Natural killer cell (primary cell): ENCODE data around the gene CDSN. TPM values are rescaled to one million over a fixed set of nuclear protein-coding genes. Genes with fewer than 3 reads are reported as not detected.

ENCODE experiments used
- ATAC-seq, 3 donors: fragments of 150-1000 bp in 2 of 3; fragments of 200-7000 bp in 1 of 3; cut with Tn5 transposase; 1 replicate in 1 of 3; 2 replicates in 2 of 3; pipeline ENCODE4 v1.10.0; 2021; ENCODE audit warnings: mild to moderate bottlenecking in 2 of 3, moderate library complexity in 2 of 3
- DNase-seq, 2 donors: peaks; one replicate each; pipeline versions ENCODE4 v3.0.0 to v3.0.0-alpha.2; 2013 to 2021; ENCODE audit warnings: mixed read lengths in 1 of 2
- H3K27ac ChIP-seq: one replicate; pipeline ENCODE4 v1.5.1; 2013; ENCODE audit warnings: mild to moderate bottlenecking, low read length
- H3K27me3 ChIP-seq: one replicate; pipeline ENCODE4 v1.6.1; 2013; ENCODE audit warnings: low read length; ENCODE audit not compliant: control insufficient read depth, insufficient read depth
- H3K36me3 ChIP-seq: one replicate; pipeline ENCODE4 v1.6.1; 2013; ENCODE audit warnings: low read length; ENCODE audit not compliant: control insufficient read depth, insufficient read depth
- H3K4me1 ChIP-seq: one replicate; pipeline ENCODE4 v1.6.1; 2013; ENCODE audit warnings: low read length; ENCODE audit not compliant: control insufficient read depth, insufficient read depth
- H3K4me3 ChIP-seq: one replicate; pipeline ENCODE4 v1.5.1; 2013; ENCODE audit warnings: low read length
- H3K9me3 ChIP-seq: one replicate; pipeline ENCODE4 v1.6.1; 2013; ENCODE audit warnings: low read length; ENCODE audit not compliant: control insufficient read depth, insufficient read depth
- H3K27ac Mint-ChIP-seq, 2 donors: one replicate each; pipeline ENCODE4 v1.8.0; 2022; ENCODE audit warnings: mild to moderate bottlenecking in 2 of 2, mixed read lengths in 2 of 2, moderate library complexity in 1 of 2
- H3K27me3 Mint-ChIP-seq, 2 donors: one replicate each; pipeline ENCODE4 v1.8.0; 2022; ENCODE audit warnings: low read depth in 2 of 2, mixed read lengths in 2 of 2
- H3K36me3 Mint-ChIP-seq: one replicate; pipeline ENCODE4 v1.8.0; 2022; ENCODE audit warnings: mixed read lengths
- H3K4me1 Mint-ChIP-seq, 2 donors: one replicate each; pipeline ENCODE4 v1.8.0; 2022; ENCODE audit warnings: mixed read lengths in 2 of 2
- H3K4me3 Mint-ChIP-seq: one replicate; pipeline ENCODE4 v1.8.0; 2022; ENCODE audit warnings: mild to moderate bottlenecking, moderate library complexity, mixed read lengths
- H3K9me3 Mint-ChIP-seq, 2 donors: one replicate each; pipeline ENCODE4 v1.8.0; 2022; ENCODE audit warnings: mixed read lengths in 2 of 2
- CTCF ChIP-seq: fragments of 200-600 bp; IDR thresholded peaks from one replicate; pipeline ENCODE4 v1.8.0; 2022; ENCODE audit warnings: antibody characterized with exemption
- WGBS: methylation state at CpG from one replicate; pipeline ENCODE4 v1.1.7; 2013; ENCODE audit warnings: missing lambda C conversion rate; ENCODE audit not compliant: insufficient coverage; 5-methylcytosine and 5-hydroxymethylcytosine counted together
- intact Hi-C: fragments of 100-400 bp; cut with micrococcal nuclease; formaldehyde crosslinking; loops from one replicate; pipeline ENCODE4 v1.14.2; 2022
- total RNA-seq, 4 donors: library from RNA; stranded (reverse); fragments of 120-200 nt in 1 of 4; gene quantifications; one replicate each; pipeline versions ENCODE4 v1.2.3 to v1.2.4, GENCODE V29; 2013 to 2022

CDSN gene
- total RNA-seq, 3 donors from 2014 or later (not counting 1 experiment from before 2014, with no cell fraction given) = not detected

- Mint-ChIP-seq H3K27me3 (peaks cover 5 to 6% of the 10 kb centered on the region in 2 donors), H3K4me3 (no peak overlapping the region), H3K36me3 (no peaks in the 10 kb centered on the region), H3K27ac (no peak overlapping the region), H3K4me1 (peaks cover 16 to 20% of the 10 kb centered on the region in 2 donors), H3K9me3 (no peaks in the 10 kb centered on the region)
- H3K36me3 ChIP-seq = no peaks in the 10 kb centered on the region
- 100% methylated on average over 2 of the region's 2 CpGs for WGBS
- no peak overlapping the region for H3K27ac ChIP-seq
- H3K4me3 ChIP-seq = no peak overlapping the region
- no peak for TF ChIP-seq CTCF
- ATAC-seq = no peak
- peaks cover 18% of the 10 kb centered on the region for H3K4me1 ChIP-seq
- no peak for DNase-seq
- intact Hi-C loops = no loop called here
- H3K27me3 ChIP-seq = no peaks in the 10 kb centered on the region
- H3K9me3 ChIP-seq = no peaks in the 10 kb centered on the region
Observed at GRCh38 chr6:31092238-31092637, 28.0 kb downstream of the CDSN start.

GRCh38 chr6:31091680-31092079 is 28.6 kb downstream of the CDSN start:
- DNase-seq (no peak), ATAC-seq (no peak)
- Histone ChIP-seq H3K27me3 (peaks cover 5% of the 10 kb centered on the region), H3K36me3 (no peaks in the 10 kb centered on the region), H3K4me3 (no peak overlapping the region), H3K27ac (no peak overlapping the region), H3K9me3 (no peaks in the 10 kb centered on the region), H3K4me1 (peaks cover 18% of the 10 kb centered on the region)
- no peak for TF ChIP-seq CTCF
- Mint-ChIP-seq H3K36me3 (no peaks in the 10 kb centered on the region), H3K27ac (no peak overlapping the region), H3K4me3 (no peak overlapping the region), H3K4me1 (peaks cover 16 to 23% of the 10 kb centered on the region in 2 donors), H3K27me3 (peaks cover 8 to 11% of the 10 kb centered on the region in 2 donors), H3K9me3 (no peaks in the 10 kb centered on the region)
- 44% methylated on average over 2 of the region's 3 CpGs for WGBS
- intact Hi-C loops = no loop called here

- no peaks in the 10 kb centered on the region for H3K36me3 Mint-ChIP-seq
- WGBS = 91% methylated on average over 6 of the region's 6 CpGs
- H3K4me3 Mint-ChIP-seq = no peak overlapping the region
- Histone ChIP-seq H3K27ac (no peak overlapping the region), H3K4me3 (no peak overlapping the region), H3K27me3 (peaks cover 5% of the 10 kb centered on the region), H3K36me3 (no peaks in the 10 kb centered on the region), H3K4me1 (peaks cover 18% of the 10 kb centered on the region), H3K9me3 (no peaks in the 10 kb centered on the region)
- peaks cover 16 to 23% of the 10 kb centered on the region in 2 donors for H3K4me1 Mint-ChIP-seq
- H3K27ac Mint-ChIP-seq = no peak overlapping the region
- ATAC-seq (no peak), DNase-seq (no peak)
- no peak for TF ChIP-seq CTCF
- peaks cover 4 to 12% of the 10 kb centered on the region in 2 donors for H3K27me3 Mint-ChIP-seq
- intact Hi-C loops = no loop called here
- H3K9me3 Mint-ChIP-seq = no peaks in the 10 kb centered on the region
Observed at GRCh38 chr6:31090973-31091364, 29.3 kb downstream of the CDSN start.

- Mint-ChIP-seq H3K4me3 (no peak overlapping the region), H3K27ac (no peak overlapping the region), H3K4me1 (peaks cover 16 to 23% of the 10 kb centered on the region in 2 donors), H3K9me3 (no peaks in the 10 kb centered on the region), H3K36me3 (no peaks in the 10 kb centered on the region), H3K27me3 (peaks cover 2 to 12% of the 10 kb centered on the region in 2 donors)
- intact Hi-C loops = no loop called here
- Histone ChIP-seq H3K27ac (no peak overlapping the region), H3K9me3 (no peaks in the 10 kb centered on the region), H3K27me3 (peaks cover 5% of the 10 kb centered on the region), H3K36me3 (no peaks in the 10 kb centered on the region), H3K4me1 (peaks cover 18% of the 10 kb centered on the region), H3K4me3 (no peak overlapping the region)
- ATAC-seq (no peak), DNase-seq (no peak)
- no peak for TF ChIP-seq CTCF
- WGBS = 100% methylated on average over 1 of the region's 3 CpGs
Observed at GRCh38 chr6:31090275-31090972, 29.8 kb downstream of the CDSN start.
